Stimulated activated CD8-positive, alpha-beta memory T cell treated with anti-CD3 and anti-CD28 coated beads, Interleukin-2, amount 100 ng/mL, for 48 hours (primary cell): ENCODE data around the gene TCF4.

ENCODE experiments used
- DNase-seq, 2 donors: peaks; one replicate each; pipeline ENCODE4 v3.0.0-alpha.2; 2020; ENCODE audit warnings: low read depth in 2 of 2

The TCF4 gene

DNA sequence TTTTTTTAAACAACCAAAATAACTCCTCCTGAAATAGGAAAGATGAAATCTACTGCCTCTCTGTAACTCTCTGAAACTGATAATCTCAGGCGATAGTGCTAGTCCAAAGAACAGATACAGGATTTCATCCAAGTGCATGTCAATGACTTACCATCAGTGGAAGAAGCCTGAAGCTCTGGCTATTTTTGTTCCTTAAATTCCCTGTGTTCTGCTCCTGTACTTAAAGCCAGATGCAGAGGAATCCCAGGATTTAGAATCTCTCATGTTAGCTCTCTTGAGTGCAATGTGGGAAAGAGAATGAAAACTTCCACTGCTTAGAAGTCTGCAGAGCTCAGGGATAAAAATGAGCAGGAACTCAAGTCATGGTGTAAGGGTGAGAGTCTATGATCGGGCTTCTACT is 291.9 kb downstream of the TCF4 start:
- no peak for DNase-seq

DNA sequence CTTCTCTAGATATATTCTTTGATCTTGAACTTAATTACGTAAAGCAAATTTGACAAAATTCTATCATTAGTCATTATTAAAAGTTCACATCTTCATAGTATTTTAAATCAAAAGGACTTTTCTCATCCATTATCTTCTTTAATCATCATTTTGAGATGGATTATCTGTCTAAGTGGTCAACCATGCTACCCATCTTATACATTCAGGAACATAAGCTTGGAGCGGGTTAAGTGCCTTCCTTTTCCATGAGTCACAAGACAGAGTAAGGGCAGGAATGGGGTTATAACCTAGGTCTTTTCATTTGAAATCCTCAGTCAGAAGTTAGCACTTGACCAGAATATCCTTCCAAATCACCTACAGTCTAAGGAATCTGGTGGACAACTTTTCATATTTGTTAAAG is 297.1 kb downstream of the TCF4 start:
- no peak for DNase-seq

- DNase-seq, result no peak
Observed at GRCh38 chr18:55289775-55290174, 298.2 kb downstream of the TCF4 start.

DNA sequence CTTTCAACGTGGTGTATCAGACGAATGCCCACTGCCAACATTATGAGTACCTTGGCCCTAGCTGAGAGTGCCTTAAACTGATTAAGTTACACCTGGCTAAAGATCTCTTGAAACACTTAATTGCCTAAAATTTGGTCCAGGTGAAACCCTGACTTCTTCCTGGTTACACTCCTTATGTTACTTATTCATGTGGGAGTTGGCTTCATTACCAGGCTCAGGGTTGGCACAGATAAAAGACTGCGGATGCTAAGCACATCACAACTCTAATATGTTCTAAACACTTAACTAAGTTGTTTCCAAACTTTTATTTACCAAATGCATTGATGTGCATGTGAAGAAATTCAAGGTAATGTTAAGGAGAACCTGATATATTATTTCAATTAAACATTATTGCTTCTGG is 298.9 kb downstream of the TCF4 start:
- DNase-seq, result no peak

- DNase-seq, result no peak
Observed at GRCh38 chr18:55287935-55288868, 299.8 kb downstream of the TCF4 start.

- DNase-seq, result no peak
Observed at GRCh38 chr18:55287149-55287806, 300.7 kb downstream of the TCF4 start.

GRCh38 chr18:55286257-55286825 is 301.7 kb downstream of the TCF4 start:
- DNase-seq, result no peak

- DNase-seq, result no peak
Observed at GRCh38 chr18:55284614-55285013, 303.4 kb downstream of the TCF4 start.

- no peak for DNase-seq
Observed at GRCh38 chr18:55283309-55283708, 304.7 kb downstream of the TCF4 start.

- no peak for DNase-seq
Observed at GRCh38 chr18:55280503-55280902, 307.5 kb downstream of the TCF4 start.

DNA sequence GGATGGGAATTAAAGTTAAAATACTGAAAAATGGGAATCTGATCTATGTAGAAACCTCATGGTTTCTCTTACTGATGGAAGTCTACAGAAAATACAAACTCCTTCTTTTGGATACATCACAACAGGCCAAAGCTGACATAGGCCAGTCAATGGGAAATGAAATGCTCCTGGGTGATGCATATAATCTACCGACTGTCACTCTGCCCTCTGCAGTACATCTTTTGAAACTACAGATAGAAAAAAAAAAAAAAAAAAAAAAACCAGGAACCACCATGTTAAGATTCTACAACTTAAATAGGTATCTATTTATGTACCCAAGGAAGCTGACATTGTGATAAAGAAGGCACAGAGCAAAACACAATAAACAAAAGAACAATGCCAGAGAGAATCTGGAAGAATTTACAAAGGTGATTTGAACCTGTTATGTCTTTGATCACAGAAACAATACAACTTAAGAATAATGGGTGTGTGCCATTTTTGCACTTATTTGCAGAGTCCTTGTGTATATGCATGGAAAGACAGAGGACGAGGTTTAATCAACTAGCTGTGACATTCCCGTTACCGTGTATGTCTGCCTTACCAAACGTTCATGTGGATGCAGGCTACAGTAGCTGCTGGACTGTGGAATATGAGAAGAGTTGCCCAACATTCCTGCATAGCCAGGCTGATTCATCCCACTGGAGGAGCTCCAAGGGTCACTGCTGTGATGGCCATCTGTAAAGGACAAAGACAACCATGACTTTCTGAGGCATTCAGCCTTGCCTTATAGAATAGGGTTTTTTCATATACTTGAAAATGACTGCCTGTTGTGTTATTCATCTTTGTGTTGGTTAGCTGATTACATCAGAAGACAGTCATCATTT is 312.7 kb downstream of the TCF4 start:
- DNase-seq, result no peak

- DNase-seq, result no peak
Observed at GRCh38 chr18:55272510-55273243, 315.3 kb downstream of the TCF4 start.

GRCh38 chr18:55269622-55270021 is 318.4 kb downstream of the TCF4 start:
- DNase-seq, result no peak

- no peak for DNase-seq
Observed at GRCh38 chr18:55268628-55269275, 319.2 kb downstream of the TCF4 start.

DNA sequence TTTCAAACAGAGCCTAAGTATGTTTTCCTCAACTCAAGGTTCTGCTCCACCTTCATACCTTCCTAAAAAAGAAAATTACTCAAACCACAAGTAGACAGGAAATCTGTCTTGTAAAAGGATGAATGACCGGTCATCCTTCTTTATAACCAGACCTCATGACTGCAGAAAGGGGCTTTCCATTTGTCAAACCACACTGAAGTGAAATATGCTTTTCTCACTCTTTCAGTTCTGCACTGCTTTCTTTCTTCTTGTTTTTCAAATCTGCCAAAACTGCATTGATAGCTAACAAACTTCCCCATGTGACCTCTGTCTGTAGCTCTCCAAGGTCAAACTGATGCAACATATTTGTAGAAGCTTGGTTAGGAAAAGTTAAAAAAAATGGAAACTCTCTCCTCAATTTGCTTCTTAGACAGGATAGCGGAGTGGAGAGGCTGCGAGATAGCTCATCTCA is 319.8 kb downstream of the TCF4 start:
- DNase-seq, result no peak

GRCh38 chr18:55266981-55267380 is 321.0 kb downstream of the TCF4 start:
- DNase-seq, result no peak

DNA sequence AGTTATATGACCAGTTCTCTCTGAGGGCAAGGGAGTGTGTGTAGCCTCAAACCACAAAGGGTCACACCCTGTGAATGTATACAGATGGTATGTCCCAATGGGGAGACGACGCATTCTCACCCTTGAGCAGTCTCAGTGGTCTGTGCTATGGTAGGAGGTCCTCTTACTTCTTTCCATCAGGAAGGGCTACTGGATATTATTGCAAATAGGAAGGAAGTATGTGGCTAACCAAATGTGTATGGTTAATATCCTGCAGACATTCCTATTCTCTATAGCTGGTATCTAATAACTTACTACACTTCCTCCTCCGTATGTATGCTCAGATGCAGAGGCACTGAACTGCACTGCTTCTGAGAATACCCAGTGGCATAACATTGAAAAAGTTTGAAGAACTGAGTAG is 322.0 kb downstream of the TCF4 start:
- no peak for DNase-seq

GRCh38 chr18:55265130-55265675 is 322.8 kb downstream of the TCF4 start:
- DNase-seq, result no peak

DNA sequence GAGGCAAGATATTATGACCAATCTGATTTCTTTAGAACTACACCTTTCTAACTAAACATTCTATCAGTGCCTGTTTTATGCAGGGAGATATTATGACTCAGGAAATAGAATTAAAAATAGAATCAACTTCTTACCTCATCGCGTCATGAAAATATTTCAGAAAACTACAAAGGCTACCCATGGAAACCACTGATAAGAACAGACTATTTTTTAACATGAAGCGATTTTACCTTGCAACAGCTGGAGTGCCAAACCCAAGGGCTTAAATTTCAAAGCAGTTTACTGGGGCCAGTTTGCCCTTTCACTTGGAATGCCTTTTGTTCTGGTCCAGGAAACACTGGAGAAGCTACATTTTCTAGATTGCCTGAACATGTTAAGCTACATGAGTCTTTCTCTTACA is 323.9 kb downstream of the TCF4 start:
- DNase-seq, result no peak

GRCh38 chr18:55262021-55262560 is 325.9 kb downstream of the TCF4 start:
- DNase-seq, result no peak
